ENCODE results near the gene KCTD10. TPM values are rescaled to one million over a fixed set of nuclear protein-coding genes. Genes with fewer than 3 reads are reported as not detected.

Gene KCTD10
- total RNA-seq, 2 donors from 2014 or later: 37.2 to 49.8 TPM

- Histone ChIP-seq H3K9me3 (no peaks in the 10 kb centered on the region), H3K4me3 (no peak overlapping the region), H3K27me3 (replicated peaks; ENCODE audit: insufficient read depth) (no peaks in the 10 kb centered on the region), H3K4me1 (replicated peaks) (no peaks in the 10 kb centered on the region), H3K36me3 (peaks cover 20 to 24% of the 10 kb centered on the region in 2 donors), H3K27ac (no peak overlapping the region)
- DNase-seq (ENCODE audit: low spot score): no peak
- 43% methylated on average over 3 of the region's 3 CpGs for WGBS
- no peak for TF ChIP-seq CTCF (IDR thresholded peaks at IDR 0.05)
- TF ChIP-seq POLR2AphosphoS5 (IDR thresholded peaks at IDR 0.05): no peak
- no peak for TF ChIP-seq POLR2A (IDR thresholded peaks at IDR 0.05)
- intact Hi-C loops (cut with DNase I): no loop called here
Measured at GRCh38 chr12:109503611-109504010, 26.5 kb upstream of the KCTD10 start.

GRCh38 chr12:109502332-109502731 lies 25.2 kb upstream of the KCTD10 start:
- TF ChIP-seq POLR2A (IDR thresholded peaks at IDR 0.05): no peak
- TF ChIP-seq POLR2AphosphoS5 (IDR thresholded peaks at IDR 0.05): no peak
- TF ChIP-seq CTCF (IDR thresholded peaks at IDR 0.05): no peak
- Histone ChIP-seq H3K27ac (no peak overlapping the region), H3K4me3 (no peak overlapping the region), H3K4me1 (replicated peaks) (no peaks in the 10 kb centered on the region), H3K9me3 (no peaks in the 10 kb centered on the region), H3K36me3 (peaks cover 20 to 25% of the 10 kb centered on the region in 2 donors), H3K27me3 (replicated peaks; ENCODE audit: insufficient read depth) (no peaks in the 10 kb centered on the region)
- 94% methylated on average over 5 of the region's 5 CpGs for WGBS
- no peak for DNase-seq (ENCODE audit: low spot score)
- intact Hi-C loops (cut with DNase I): no loop called here

GRCh38 chr12:109501299-109501698 lies 24.2 kb upstream of the KCTD10 start:
- Histone ChIP-seq H3K36me3 (peaks cover 18 to 25% of the 10 kb centered on the region in 2 donors), H3K4me1 (replicated peaks) (no peaks in the 10 kb centered on the region), H3K9me3 (no peaks in the 10 kb centered on the region), H3K27ac (no peak overlapping the region), H3K4me3 (no peak overlapping the region), H3K27me3 (replicated peaks; ENCODE audit: insufficient read depth) (no peaks in the 10 kb centered on the region)
- TF ChIP-seq POLR2AphosphoS5 (IDR thresholded peaks at IDR 0.05): no peak
- TF ChIP-seq POLR2A (IDR thresholded peaks at IDR 0.05): no peak
- no peak for TF ChIP-seq CTCF (IDR thresholded peaks at IDR 0.05)
- 87% methylated on average over 6 of the region's 6 CpGs for WGBS
- no peak for DNase-seq (ENCODE audit: low spot score)
- intact Hi-C loops (cut with DNase I): no loop called here

- Histone ChIP-seq H3K9me3 (no peaks in the 10 kb centered on the region), H3K4me3 (no peak overlapping the region), H3K27me3 (replicated peaks; ENCODE audit: insufficient read depth) (no peaks in the 10 kb centered on the region), H3K36me3 (peaks cover 11 to 25% of the 10 kb centered on the region in 2 donors), H3K4me1 (replicated peaks) (no peaks in the 10 kb centered on the region), H3K27ac (no peak overlapping the region)
- intact Hi-C loops (cut with DNase I): no loop called here
- TF ChIP-seq POLR2A (IDR thresholded peaks at IDR 0.05): no peak
- TF ChIP-seq CTCF (IDR thresholded peaks at IDR 0.05): no peak
- TF ChIP-seq POLR2AphosphoS5 (IDR thresholded peaks at IDR 0.05): no peak
- DNase-seq (ENCODE audit: low spot score): no peak
- 90% methylated on average over 9 of the region's 9 CpGs for WGBS
Measured at GRCh38 chr12:109500406-109501185, 23.5 kb upstream of the KCTD10 start.

GRCh38 chr12:109497675-109498074 lies 20.6 kb upstream of the KCTD10 start:
- no peak overlapping the region for H3K27ac ChIP-seq
- no peaks in the 10 kb centered on the region for H3K9me3 ChIP-seq
- 57% methylated on average over 7 of the region's 7 CpGs for WGBS
- TF ChIP-seq CTCF (IDR thresholded peaks at IDR 0.05): no peak
- no peak for TF ChIP-seq POLR2AphosphoS5 (IDR thresholded peaks at IDR 0.05)
- TF ChIP-seq POLR2A (IDR thresholded peaks at IDR 0.05): no peak
- H3K4me3 ChIP-seq: no peak overlapping the region
- H3K36me3 ChIP-seq: peaks cover 6 to 25% of the 10 kb centered on the region in 2 donors
- no peaks in the 10 kb centered on the region for H3K4me1 ChIP-seq (replicated peaks)
- no peak for DNase-seq (ENCODE audit: low spot score)
- intact Hi-C loops (cut with DNase I): no loop called here
- H3K27me3 ChIP-seq (replicated peaks; ENCODE audit: insufficient read depth): no peaks in the 10 kb centered on the region

Measured in prostate gland (tissue), 2 donors.